Endothelial cell of umbilical vein (primary cell): ENCODE data around the gene MEI1. TPM values are rescaled to one million over a fixed set of nuclear protein-coding genes. Genes with fewer than 3 reads are reported as not detected.

ENCODE experiments used
- BruUV-seq: library from RNA; stranded (reverse); fragments of 400-500 nt; replicated peaks from 2 replicates; lab custom pipeline; 2021; lab: Mats Ljungman, UMichigan
- CTCF ChIA-PET: fragments of 300-600, 350-600 bp; sonication (Branson Sonifier 250); formaldehyde crosslinking; loops from one replicate; lab custom pipeline; 2021; ENCODE audit warnings: antibody characterized with exemption, inconsistent platforms; lab: Charles Lee
- POLR2A ChIA-PET: fragments of 300-600, 350-600 bp; sonication (Branson Sonifier 250); formaldehyde crosslinking; loops from one replicate; lab custom pipeline; 2021; ENCODE audit warnings: antibody characterized with exemption, inconsistent platforms; lab: Charles Lee
- DNase-seq: peaks from one replicate; pipeline ENCODE4 v3.0.0-alpha.2; 2011; ENCODE audit warnings: low read depth, low spot score
- FAIRE-seq: peaks from 2 replicates; lab custom pipeline; 2011; peaks lifted over from hg19 to GRCh38; lab: Jason Lieb, UNC
- H2AFZ ChIP-seq: 2 replicates; pipeline ENCODE4 v1.6.0; 2012; ENCODE audit warnings: low read depth, low read length, control low read depth, inconsistent platforms
- H3K27ac ChIP-seq: 2 replicates; pipeline ENCODE4 v1.5.1; 2011; ENCODE audit warnings: low read depth, mild to moderate bottlenecking, control low read depth, low read length, moderate library complexity; ENCODE audit not compliant: insufficient read depth
- H3K27me3 ChIP-seq, 2 experiments: 2 replicates each; pipeline versions ENCODE4 v1.6.0 to v1.6.1; 2011; ENCODE audit warnings: low read length in 2 of 2, mixed read lengths in 1 of 2; ENCODE audit not compliant: control insufficient read depth in 2 of 2, insufficient read depth in 2 of 2
- H3K36me3 ChIP-seq, 2 experiments: 2 replicates in 1 of 2; 3 replicates in 1 of 2; pipeline ENCODE4 v1.5.1; 2011; ENCODE audit warnings: low read length in 2 of 2, mild to moderate bottlenecking in 1 of 2, moderate library complexity in 1 of 2; ENCODE audit not compliant: control insufficient read depth in 2 of 2, insufficient read depth in 2 of 2; ENCODE audit errors: extremely low read depth in 1 of 2
- H3K4me1 ChIP-seq: 3 replicates; pipeline ENCODE4 v1.5.1; 2011; ENCODE audit warnings: mild to moderate bottlenecking, low read length; ENCODE audit not compliant: control insufficient read depth, insufficient read depth; ENCODE audit errors: extremely low read depth
- H3K4me2 ChIP-seq: 2 replicates; pipeline ENCODE4 v1.6.1; 2011; ENCODE audit warnings: low read length, control low read depth, mixed read lengths; ENCODE audit not compliant: insufficient read depth
- H3K4me3 ChIP-seq, 3 experiments: fragments of 200-600 bp in 1 of 3; sonication (generic), shearing (Covaris generic) in 1 of 3; replicated peaks in 1 of 3; 2 replicates each; pipeline ENCODE4 v1.5.1; 2011 to 2016; ENCODE audit warnings: control low read depth in 3 of 3, low read length in 3 of 3, mild to moderate bottlenecking in 2 of 3, inconsistent platforms in 1 of 3, low read depth in 1 of 3, moderate library complexity in 1 of 3; ENCODE audit not compliant: insufficient read depth in 1 of 3
- H3K79me2 ChIP-seq: 2 replicates; pipeline ENCODE4 v1.6.0; 2012; ENCODE audit warnings: low read length, inconsistent platforms; ENCODE audit not compliant: control insufficient read depth, insufficient read depth
- H3K9ac ChIP-seq: replicated peaks from 2 replicates; pipeline ENCODE3; 2011; ENCODE audit warnings: low read length, control low read depth; ENCODE audit not compliant: insufficient read depth; ENCODE audit errors: extremely low read depth
- H3K9me1 ChIP-seq: replicated peaks from 3 replicates; pipeline ENCODE4 v1.6.0; 2011; ENCODE audit warnings: mild to moderate bottlenecking, low read length; ENCODE audit not compliant: control insufficient read depth, insufficient read depth; ENCODE audit errors: extremely low read depth
- H3K9me3 ChIP-seq: replicated peaks from 2 replicates; pipeline ENCODE4 v1.5.1; 2012; ENCODE audit warnings: low read length, inconsistent platforms; ENCODE audit not compliant: control insufficient read depth, insufficient read depth
- H4K20me1 ChIP-seq: replicated peaks from 2 replicates; pipeline ENCODE3; 2011; ENCODE audit warnings: mild to moderate bottlenecking, low read length; ENCODE audit not compliant: control insufficient read depth, insufficient read depth; ENCODE audit errors: extremely low read depth
- CTCF ChIP-seq, 2 donors: IDR thresholded peaks; 1 replicate in 1 of 2; 2 replicates in 1 of 2; pipeline ENCODE4 v1.5.1; 2011; ENCODE audit warnings: low read length in 2 of 2, mild to moderate bottlenecking in 2 of 2, moderate library complexity in 2 of 2, control low read depth in 1 of 2, inconsistent platforms in 1 of 2, low read depth in 1 of 2; ENCODE audit not compliant: insufficient read depth in 1 of 2; ENCODE audit errors: extremely low read depth in 1 of 2
- EZH2 ChIP-seq: IDR thresholded peaks from 2 replicates; pipeline ENCODE4 v1.6.1; 2012; ENCODE audit warnings: borderline replicate concordance, low read depth, mild to moderate bottlenecking, moderate library complexity, low read length, inconsistent platforms; ENCODE audit not compliant: severe bottlenecking
- FOS ChIP-seq: IDR thresholded peaks from 2 replicates; pipeline ENCODE4 v1.6.1; 2011; ENCODE audit warnings: mild to moderate bottlenecking, low read length, moderate library complexity, borderline replicate concordance; ENCODE audit not compliant: insufficient read depth
- GATA2 ChIP-seq: IDR thresholded peaks from 2 replicates; pipeline ENCODE4 v1.7.0; 2011; ENCODE audit warnings: low read depth, mild to moderate bottlenecking, moderate library complexity, mixed read lengths, low read length; ENCODE audit not compliant: insufficient read length, insufficient read depth
- JUN ChIP-seq: IDR thresholded peaks from 2 replicates; pipeline ENCODE4 v1.6.1; 2011; ENCODE audit warnings: borderline replicate concordance, low read depth; ENCODE audit not compliant: insufficient read length, insufficient read depth
- MAX ChIP-seq: IDR thresholded peaks from 2 replicates; pipeline ENCODE4 v1.6.1; 2011; ENCODE audit not compliant: insufficient read depth, insufficient read length
- MYC ChIP-seq: IDR thresholded peaks from one replicate; pipeline ENCODE4 v1.6.1; 2011; ENCODE audit warnings: mild to moderate bottlenecking, low read depth, low read length
- POLR2A ChIP-seq: IDR thresholded peaks from 2 replicates; pipeline ENCODE4 v1.6.1; 2012; ENCODE audit warnings: low read depth, mild to moderate bottlenecking, control low read depth, low read length
- POLR2AphosphoS5 ChIP-seq: IDR thresholded peaks from 2 replicates; pipeline ENCODE4 v1.6.1; 2012; ENCODE audit warnings: low read depth, mild to moderate bottlenecking, control low read depth, low read length, moderate library complexity; ENCODE audit not compliant: insufficient read depth
- dilution Hi-C: fragments of 300-500 bp; cut with MboI; formaldehyde crosslinking; loops from one replicate; pipeline ENCODE4 v1.15.0; 2019; ENCODE audit warnings: low sequenced_read_pairs; ENCODE audit not compliant: extremely low pct_ligation_motif_present
- intact Hi-C: fragments of 100-400 bp; cut with micrococcal nuclease; formaldehyde crosslinking; loops from one replicate; pipeline ENCODE4 v1.10.0; 2022
- polyA plus RNA-seq, 4 experiments: library from polyadenylated mRNA; depleted of rRNA in 3 of 4; stranded (reverse) in 3 of 4; unstranded in 1 of 4; fragments of >200 nt; gene quantifications; 2 replicates each; pipeline versions ENCODE4 v1.2.1 to v1.2.3, GENCODE V29; 2011 to 2012; ENCODE audit warnings: missing spikeins in 1 of 4
- total RNA-seq: library from RNA; stranded (reverse); gene quantifications from 2 replicates; pipeline ENCODE4 v1.2.3, GENCODE V29; 2021

MEI1 gene
- total and polyA plus RNA-seq, 2 donors (not counting 3 experiments of a cell fraction or from before 2014, with no cell fraction given): 1.5 to 1.9 TPM

GRCh38 chr22:41656556-41656955 lies 42.7 kb upstream of the MEI1 start:
- no peak overlapping the region for H3K27ac ChIP-seq
- H4K20me1 ChIP-seq: no peaks in the 10 kb centered on the region
- POLR2A ChIA-PET: no interaction called here
- H3K36me3 ChIP-seq: peaks cover 46 to 48% of the 10 kb centered on the region in 2 experiments
- no peak overlapping the region for H3K4me2 ChIP-seq
- BruUV-seq: no TSS peak
- dilution Hi-C loops: no loop called here
- no peak overlapping the region for H3K9ac ChIP-seq
- no peak overlapping the region for H2AFZ ChIP-seq
- TF ChIP-seq POLR2A (no peak), MYC (no peak), POLR2AphosphoS5 (no peak), GATA2 (no peak), EZH2 (no peak), FOS (no peak), JUN (no peak), CTCF (IDR thresholded peaks at IDR 0.05; ENCODE audit: extremely low read depth in 1 of 2, insufficient read depth in 1 of 2, low read depth in 1 of 2, low read length in 2 of 2) (no peak), MAX (no peak)
- no peaks in the 10 kb centered on the region for H3K4me1 ChIP-seq
- H3K4me3 ChIP-seq: no peak overlapping the region
- intact Hi-C loops: no loop called here
- no peak for FAIRE-seq
- H3K9me1 ChIP-seq: no peaks in the 10 kb centered on the region
- no peaks in the 10 kb centered on the region for H3K27me3 ChIP-seq
- DNase-seq: no peak
- CTCF ChIA-PET: no interaction called here
- peaks cover 2% of the 10 kb centered on the region for H3K79me2 ChIP-seq
- no peaks in the 10 kb centered on the region for H3K9me3 ChIP-seq
